Measurements from ENCODE around the gene SSC5D. TPM values are rescaled to one million over a fixed set of nuclear protein-coding genes. Genes with fewer than 3 reads are reported as not detected.
A peak's percentile ranks its signal among the peaks of the same experiment; 100 is the strongest.

SSC5D gene
- total and polyA plus RNA-seq, 9 of the 15 experiments (the other 6 are each of a cell fraction or from before 2014, with no cell fraction given), result 0.04 to 0.71 (median 0.14) TPM; not detected in 2

DNA sequence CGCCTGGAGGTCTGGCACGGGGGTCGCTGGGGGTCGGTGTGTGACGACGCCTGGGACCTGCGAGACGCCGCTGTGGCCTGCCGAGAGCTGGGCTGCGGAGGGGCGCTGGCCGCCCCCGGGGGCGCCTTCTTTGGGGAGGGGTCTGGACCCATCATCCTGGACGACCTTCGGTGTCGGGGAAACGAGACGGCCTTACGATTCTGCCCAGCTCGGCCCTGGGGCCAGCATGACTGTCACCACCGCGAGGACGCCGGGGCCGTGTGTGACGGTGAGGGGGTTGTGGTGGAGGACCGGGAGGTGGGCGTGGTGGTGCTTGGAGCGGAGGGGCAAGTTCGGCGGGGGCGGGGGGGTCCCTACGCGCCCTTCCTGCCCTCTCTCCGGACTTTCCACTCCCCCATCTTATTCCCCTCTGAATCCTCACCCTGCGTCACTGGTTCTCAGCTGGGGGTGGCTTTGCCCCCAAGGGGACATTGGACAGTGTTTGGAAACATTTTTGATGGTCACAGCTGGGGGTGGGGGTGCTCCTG lies 5.5 kb downstream of the SSC5D start:
- H3K9me3 ChIP-seq (replicated peaks; ENCODE audit: control insufficient read depth, insufficient read depth, low read depth, low read length), result no peaks in the 10 kb centered on the region
- ChIA-PET POLR2A (interaction anchor here (0.6 to 2.8 kb wide), 3 partner anchors 9 to 161 kb away, joined by 3 to 12 read pairs (median 11); partner anchors contain the start of gene NAT14), CTCF (ENCODE audit: low intra/inter-chr PET ratio) (no interaction called here)
- no TSS peak for BruUV-seq (replicated peaks)
- H3K27me3 ChIP-seq (ENCODE audit: control insufficient read depth in 2 of 2, insufficient read depth in 2 of 2, low read length in 2 of 2), result peaks cover 0 to 4% of the 10 kb centered on the region in 2 experiments; a peak in 1 of 5 replicates
- FAIRE-seq (no peak), ATAC-seq (no peak), DNase-seq (ENCODE audit: extremely low read depth in 1 of 4, low spot score in 3 of 4) (no peak)
- in situ Hi-C loops (cut with MboI) (no loop called here), intact Hi-C loops (cut with micrococcal nuclease) (no loop called here)
- 59% methylated on average over 18 of the region's 38 CpGs for WGBS (ENCODE audit: insufficient coverage, low coverage, missing lambda C conversion rate)
- H2AFZ ChIP-seq (ENCODE audit: low read depth, low read length), result peak overlapping the region; percentile 93
- H3K4me3 ChIP-seq, result no peak overlapping the region
- H3K9ac ChIP-seq (ENCODE audit: insufficient read depth in 1 of 2, low read depth in 2 of 2, low read length in 2 of 2), result peak overlapping the region in 1 of 2 experiments; percentile 74; a peak in 2 of 4 replicates
- H3K4me1 ChIP-seq (replicated peaks in 1 of 2; ENCODE audit: control insufficient read depth in 2 of 2, insufficient read depth in 2 of 2, low read length in 2 of 2), result peaks cover 12 to 53% of the 10 kb centered on the region in 2 experiments
- no peaks in the 10 kb centered on the region for H3K9me1 ChIP-seq (ENCODE audit: control insufficient read depth, insufficient read depth, low read length)
- no peaks in the 10 kb centered on the region for H4K20me1 ChIP-seq (replicated peaks; ENCODE audit: control insufficient read depth, insufficient read depth, low read length)
- no peak overlapping the region for H3K27ac ChIP-seq (ENCODE audit: extremely low read depth, low read depth, low read length)
- no peaks in the 10 kb centered on the region for H3K79me2 ChIP-seq (ENCODE audit: control insufficient read depth, insufficient read depth, low read length)
- no peaks in the 10 kb centered on the region for H3K36me3 ChIP-seq (ENCODE audit: control insufficient read depth, insufficient read depth, low read length)
- peak overlapping the region; percentile 78; the same call in 1 of the 2 replicates for H3K4me2 ChIP-seq (ENCODE audit: insufficient read depth, low read length)
- TF ChIP-seq, protein P1, sequence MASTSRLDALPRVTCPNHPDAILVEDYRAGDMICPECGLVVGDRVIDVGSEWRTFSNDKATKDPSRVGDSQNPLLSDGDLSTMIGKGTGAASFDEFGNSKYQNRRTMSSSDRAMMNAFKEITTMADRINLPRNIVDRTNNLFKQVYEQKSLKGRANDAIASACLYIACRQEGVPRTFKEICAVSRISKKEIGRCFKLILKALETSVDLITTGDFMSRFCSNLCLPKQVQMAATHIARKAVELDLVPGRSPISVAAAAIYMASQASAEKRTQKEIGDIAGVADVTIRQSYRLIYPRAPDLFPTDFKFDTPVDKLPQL (IDR thresholded peaks at IDR 0.05; ENCODE audit: extremely low read depth, insufficient read length), result no peak
- TF ChIP-seq, protein P2, sequence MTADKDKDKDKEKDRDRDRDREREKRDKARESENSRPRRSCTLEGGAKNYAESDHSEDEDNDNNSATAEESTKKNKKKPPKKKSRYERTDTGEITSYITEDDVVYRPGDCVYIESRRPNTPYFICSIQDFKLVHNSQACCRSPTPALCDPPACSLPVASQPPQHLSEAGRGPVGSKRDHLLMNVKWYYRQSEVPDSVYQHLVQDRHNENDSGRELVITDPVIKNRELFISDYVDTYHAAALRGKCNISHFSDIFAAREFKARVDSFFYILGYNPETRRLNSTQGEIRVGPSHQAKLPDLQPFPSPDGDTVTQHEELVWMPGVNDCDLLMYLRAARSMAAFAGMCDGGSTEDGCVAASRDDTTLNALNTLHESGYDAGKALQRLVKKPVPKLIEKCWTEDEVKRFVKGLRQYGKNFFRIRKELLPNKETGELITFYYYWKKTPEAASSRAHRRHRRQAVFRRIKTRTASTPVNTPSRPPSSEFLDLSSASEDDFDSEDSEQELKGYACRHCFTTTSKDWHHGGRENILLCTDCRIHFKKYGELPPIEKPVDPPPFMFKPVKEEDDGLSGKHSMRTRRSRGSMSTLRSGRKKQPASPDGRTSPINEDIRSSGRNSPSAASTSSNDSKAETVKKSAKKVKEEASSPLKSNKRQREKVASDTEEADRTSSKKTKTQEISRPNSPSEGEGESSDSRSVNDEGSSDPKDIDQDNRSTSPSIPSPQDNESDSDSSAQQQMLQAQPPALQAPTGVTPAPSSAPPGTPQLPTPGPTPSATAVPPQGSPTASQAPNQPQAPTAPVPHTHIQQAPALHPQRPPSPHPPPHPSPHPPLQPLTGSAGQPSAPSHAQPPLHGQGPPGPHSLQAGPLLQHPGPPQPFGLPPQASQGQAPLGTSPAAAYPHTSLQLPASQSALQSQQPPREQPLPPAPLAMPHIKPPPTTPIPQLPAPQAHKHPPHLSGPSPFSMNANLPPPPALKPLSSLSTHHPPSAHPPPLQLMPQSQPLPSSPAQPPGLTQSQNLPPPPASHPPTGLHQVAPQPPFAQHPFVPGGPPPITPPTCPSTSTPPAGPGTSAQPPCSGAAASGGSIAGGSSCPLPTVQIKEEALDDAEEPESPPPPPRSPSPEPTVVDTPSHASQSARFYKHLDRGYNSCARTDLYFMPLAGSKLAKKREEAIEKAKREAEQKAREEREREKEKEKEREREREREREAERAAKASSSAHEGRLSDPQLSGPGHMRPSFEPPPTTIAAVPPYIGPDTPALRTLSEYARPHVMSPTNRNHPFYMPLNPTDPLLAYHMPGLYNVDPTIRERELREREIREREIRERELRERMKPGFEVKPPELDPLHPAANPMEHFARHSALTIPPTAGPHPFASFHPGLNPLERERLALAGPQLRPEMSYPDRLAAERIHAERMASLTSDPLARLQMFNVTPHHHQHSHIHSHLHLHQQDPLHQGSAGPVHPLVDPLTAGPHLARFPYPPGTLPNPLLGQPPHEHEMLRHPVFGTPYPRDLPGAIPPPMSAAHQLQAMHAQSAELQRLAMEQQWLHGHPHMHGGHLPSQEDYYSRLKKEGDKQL (CRISPR knock-in tag; IDR thresholded peaks at IDR 0.05; ENCODE audit: borderline replicate concordance), result no peak
- TF ChIP-seq GTF2A2 (tag; IDR thresholded peaks at IDR 0.05), result no peak
